NCI-H2227 (cell line): ENCODE results near the gene RHCG.

Source experiments
- DNase-seq: peaks from one replicate; lab custom pipeline; 2025; ENCODE audit not compliant: unreplicated experiment; lab: John Stamatoyannopoulos, UW

Gene RHCG

DNA sequence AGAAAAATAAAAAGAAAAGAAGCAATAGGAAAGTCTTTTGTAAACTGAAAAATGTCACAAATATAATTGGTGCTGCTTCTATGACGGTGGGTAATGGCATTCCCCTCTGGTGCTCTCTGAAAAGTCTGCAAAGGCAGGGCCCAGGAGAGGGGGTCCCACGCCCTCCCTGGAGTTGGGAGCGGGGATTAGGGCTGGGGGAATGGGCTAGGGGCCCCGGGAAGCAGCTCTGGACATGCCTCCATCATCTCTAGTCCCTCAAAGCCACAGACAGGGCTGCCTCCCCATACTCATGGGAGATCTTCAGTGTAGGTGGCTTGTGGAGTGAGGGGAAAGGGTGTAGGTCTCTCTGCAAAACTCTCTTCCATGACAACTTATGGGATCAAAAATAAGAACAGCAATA, 7.8 kb upstream of the RHCG start:
- DNase-seq, result no peak

DNA sequence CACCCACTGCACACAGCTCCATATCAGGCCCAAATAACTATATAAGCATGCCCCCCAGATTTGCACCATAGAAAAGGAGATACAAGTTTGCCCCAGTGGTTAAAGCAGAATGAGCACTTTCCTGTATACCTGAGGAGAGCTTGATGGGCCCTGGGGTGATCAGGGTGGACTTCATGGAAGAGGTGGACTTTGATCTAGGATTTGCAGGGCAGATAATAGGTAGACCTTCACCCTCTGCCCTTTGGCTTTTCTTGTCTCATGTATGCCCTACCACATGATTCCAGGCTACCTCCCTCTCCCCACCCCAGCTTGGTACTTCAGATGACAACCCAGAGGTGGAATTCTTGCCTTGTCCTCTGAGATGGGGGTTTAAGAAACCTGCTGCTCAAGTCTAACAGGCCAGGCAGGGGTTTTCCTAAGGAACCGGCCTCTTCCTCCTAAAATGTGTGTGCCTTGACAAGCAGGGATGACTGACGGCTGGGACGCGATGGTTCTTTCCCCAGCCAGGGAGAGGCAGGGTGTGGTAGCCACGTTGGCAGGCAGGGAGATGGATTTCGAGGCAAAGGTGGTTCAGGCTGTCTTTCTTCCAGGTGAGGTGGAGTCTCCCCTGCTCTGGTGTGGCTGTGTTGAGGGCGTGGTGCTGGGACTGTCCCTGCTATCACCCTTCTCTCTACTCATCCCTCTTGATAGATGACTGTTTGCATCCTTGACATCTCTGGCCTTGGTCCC, 6.6 kb upstream of the RHCG start:
- DNase-seq, result no peak

DNA sequence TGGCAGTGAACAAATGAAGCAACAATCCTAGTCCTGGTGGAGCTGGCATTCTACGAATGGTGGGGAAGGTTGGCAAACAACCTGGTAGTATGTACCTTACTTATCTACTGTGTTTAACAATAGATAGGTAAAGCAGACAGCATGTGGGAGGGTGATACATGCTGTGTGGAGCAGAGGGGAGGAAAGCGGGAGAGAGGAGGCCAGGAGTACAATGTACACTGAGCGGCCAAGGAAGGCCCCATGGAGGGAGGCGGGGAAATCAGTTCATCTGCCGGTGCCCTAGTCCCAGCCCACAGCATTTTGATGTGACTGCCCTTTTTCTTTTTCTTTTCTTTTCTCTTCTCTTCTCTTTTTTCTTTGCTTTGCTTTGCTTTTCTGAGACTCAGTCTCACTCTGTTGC, 5.3 kb upstream of the RHCG start:
- DNase-seq, result no peak

DNA sequence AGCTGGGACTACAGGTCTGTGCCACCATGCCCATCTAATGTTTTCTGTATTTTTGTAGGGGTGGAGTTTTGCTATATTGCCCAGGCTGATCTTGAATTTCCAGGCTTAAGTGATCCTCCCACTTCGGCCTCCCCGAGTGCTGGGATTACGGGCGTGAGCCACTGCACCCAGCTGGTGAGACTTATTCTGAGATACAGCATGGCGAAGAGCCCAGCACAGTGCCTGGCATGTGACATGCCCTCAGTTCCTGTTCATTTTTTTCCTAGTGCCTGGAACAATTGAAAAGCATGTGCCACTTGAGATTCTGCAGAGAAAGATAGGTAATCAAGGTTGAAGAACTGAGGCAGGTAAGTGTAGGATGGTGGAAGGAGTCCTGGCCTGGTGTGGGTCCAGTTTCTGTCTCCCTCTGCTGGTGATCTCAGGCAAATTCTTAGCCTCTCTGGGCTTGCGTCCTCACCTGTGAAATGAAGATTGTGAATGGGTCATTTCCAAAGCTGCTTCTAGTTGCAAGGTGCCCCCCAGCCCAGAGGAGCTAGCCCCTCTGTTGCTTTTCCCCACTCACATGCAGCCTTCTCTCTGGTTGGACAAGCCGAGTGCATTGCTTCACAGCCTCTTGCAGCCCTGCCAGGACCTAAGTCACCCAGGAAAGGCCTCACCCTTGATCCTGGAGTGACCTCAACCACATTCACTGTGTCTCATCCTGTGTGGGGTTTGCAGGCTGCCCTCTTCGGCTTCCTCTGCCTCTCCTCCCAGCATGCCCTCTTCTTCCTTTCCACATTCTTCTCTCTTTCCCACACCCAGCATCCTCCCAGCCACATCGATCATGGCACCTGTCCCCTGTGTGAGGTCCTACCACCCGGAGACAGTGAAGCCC, 4.3 kb upstream of the RHCG start:
- no peak for DNase-seq

DNA sequence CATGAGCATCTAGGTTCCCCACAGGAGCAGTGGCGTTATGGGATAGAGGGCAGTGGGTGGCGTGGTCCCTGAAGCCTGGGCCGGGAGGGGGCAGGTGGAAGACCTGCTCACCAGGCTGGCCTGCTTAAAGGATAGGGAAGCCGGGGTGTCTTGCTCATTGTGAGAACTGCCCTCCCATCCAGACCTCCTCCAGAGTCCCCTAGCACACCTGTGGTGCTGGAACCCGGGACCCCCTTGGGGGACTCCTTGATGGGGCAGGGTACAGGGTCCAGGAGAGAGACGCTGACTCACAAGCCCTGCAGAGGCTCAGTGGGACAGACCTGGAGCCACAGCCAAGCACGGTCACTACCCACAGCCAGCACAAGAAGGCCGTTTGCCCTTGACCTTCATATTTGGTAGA, 2.8 kb upstream of the RHCG start:
- DNase-seq, result no peak

DNA sequence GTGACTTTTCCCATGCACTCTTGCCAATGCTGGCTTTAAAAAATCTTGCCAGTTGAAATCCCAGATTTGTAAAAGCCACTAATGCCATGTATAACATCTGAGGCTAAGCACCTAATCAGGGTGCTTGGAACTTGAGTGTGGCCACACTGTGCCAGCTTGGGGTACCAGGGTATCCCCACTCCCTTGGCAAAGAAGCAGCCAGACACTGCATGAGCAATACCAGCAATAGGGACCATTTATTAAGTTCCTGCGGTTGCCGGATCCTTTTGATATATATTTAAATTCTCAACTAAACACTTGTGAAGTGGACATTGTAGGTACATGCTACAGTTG, 2.2 kb upstream of the RHCG start:
- no peak for DNase-seq

DNA sequence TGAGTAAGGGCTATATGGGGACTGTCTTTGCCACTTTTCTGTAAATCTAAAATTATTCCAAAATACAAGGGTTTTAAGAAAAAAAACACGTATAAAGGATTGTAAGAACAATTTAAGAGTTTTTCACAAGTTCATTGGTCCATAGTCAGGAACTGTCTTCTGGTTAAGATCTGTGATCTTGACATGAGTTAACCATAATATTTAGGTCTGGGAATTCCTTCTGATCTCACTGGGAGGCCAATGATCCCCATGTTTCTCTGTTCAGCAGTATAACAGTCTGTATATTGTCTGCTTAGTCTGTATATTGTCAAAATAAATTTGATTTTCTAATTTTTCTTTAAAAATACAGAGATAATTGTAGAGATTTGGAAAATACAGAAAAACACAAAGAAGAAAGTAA, 848 bp upstream of the RHCG start:
- no peak for DNase-seq

DNA sequence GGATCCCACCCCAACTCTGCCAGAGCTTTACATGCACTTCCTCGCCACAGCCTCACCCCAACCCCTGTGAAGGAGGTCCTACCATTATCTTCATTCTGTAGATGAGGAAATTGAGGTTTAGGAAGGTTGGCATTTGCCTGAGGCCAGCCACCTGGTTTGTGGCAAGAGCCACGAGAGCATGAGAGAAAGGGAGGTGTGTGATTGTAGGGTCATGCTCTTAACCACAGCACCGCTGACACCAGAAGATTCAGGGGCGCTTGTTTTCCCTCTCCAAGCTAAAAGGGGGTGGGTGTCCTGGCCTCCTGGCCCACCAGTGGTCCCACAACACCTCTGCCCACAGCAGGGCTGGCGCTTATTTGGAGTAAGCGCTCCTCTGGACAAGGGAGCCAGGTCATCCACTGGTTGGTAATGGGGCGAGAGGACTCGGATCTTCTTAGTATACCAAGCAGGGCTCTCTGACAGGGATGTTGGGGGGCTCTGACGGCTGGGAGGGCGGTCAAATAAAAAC, 691 bp downstream of the RHCG start:
- no peak for DNase-seq

DNA sequence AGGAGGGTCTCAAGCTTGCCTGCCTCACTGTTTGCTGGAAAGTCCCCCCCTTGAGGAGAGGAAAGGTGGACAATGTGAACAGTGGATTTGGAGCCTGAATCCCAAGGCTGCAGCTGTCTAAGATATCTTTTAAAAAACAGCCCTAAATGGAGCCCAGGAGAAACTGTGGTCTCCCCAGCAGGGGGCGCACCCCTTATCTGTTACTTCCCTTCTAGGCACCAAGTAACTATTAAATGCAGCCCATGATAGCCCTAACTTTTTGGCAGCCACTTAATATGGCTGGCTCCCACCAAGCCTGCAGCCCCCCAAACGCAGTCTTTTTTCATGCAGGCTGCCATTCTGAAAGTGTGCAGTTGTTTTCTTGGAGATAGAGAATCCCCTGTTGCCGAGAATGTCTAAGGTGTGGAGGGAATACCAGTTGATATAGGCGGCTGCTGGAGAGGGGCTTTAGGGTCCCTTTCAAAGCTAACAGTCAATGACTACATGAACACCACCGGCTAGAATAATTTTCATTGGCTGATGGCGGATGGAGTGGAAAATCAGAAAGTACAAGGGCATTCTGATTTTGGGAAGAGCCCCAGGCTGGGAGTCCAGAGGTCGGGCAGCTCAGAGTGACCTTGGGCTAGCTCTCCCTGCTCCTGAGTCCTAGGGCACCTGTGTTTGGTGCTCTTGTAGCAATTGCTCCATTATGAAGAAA, 1.3 kb downstream of the RHCG start:
- peak; percentile 1 for DNase-seq

DNA sequence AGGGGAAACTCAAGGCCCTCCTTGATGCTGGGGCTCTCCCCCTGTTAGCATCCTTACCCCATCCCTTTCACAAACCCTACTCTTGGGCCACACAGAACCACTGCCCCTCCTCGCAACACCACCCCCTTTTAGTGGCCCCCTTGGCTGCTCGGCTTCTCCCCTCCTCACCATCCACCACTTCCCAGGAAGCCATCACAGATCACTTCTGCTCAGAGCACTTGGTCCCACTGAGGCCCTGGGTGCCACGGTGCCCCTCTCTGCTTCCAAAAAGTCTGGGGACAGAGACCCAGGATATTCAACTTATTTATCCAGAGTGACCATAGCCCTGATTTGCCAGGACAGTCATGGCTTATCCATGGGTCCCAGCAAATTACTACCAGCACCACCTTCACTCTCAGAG, 2.4 kb downstream of the RHCG start:
- DNase-seq, result no peak

DNA sequence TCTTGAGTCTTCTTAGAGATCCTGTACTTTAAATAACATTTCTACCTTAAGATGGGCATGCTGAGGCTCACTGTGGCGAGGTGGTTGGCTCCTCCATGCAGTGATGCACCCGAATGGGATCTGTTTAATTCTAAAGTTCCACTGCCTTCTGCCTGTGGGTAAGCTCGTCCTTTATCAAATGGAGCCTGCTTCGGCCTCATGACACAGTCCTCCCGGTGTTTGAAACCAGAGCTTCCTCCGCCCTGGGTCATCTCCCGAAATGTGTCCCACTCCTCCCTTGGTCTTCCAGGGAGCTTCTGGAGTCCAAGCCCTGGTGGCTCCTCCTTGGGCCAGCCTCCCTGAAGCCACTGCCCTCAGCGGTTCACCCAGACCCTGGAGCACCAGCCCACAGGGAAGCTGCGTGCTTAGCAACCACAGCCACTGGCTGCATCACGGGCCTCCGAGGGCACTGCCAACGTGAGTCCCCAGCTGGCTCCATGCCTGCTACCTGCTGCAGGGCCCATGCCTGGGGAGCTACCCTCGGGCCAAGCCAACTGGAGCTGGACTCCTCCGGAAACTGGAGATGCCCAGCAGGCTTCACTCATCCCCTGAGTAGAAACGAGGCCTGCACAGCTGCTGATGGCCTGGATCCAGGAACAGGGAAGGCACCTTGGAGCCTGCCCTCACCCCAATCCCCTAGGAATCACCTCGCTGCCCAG, 3.3 kb downstream of the RHCG start:
- no peak for DNase-seq

DNA sequence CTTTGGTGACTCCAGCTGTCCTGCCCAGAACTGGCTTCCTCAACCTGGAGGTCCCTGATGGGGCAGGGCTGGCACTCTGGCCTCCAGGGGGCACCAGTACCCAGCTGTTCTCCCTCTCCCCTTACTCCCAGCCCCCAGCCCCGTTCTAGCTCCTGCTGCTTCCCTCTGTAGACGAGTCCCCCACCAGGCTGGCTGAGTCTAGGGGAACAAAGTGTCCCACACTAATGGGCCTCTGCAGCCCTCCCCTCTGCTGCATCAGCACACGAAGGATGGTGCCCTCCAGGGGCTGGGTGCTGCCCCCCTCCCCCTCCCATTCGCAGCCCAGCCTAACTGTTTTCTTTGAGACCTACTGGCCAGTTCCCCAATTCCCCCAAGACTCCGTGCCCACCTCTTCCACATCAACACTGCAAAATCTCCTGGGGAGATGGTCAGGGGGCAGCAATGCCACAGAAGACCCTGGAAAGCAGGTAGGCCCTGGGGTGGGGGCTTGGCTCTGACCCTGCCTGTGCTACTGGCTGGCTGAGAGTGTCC, 4.2 kb downstream of the RHCG start:
- peak; percentile 16 for DNase-seq

DNA sequence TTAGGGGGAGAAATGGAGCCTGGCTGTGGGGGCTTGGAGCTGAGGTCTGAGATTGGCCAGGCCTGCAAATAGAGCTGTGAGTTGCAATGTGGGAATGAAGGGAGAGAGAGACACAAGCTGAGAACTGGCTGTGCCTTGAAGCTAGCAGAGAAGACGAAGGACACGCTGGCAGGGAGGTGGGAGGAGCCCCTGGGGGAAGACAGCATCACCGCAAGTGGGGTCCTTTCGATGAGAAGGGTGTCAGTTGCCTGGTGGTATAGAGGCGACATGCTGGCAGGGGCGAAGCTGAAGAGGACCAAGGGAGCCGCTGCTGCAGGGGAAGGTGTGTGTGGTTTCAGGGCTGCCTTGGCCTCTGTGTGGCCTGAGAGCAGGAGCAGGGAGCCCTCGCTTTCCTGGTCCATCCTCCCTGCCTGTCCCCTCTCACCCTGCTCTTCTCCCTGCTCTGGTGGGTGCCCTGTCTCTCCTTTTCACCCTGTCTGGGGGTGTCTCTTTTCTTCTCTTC, 5.5 kb downstream of the RHCG start:
- DNase-seq, result no peak

DNA sequence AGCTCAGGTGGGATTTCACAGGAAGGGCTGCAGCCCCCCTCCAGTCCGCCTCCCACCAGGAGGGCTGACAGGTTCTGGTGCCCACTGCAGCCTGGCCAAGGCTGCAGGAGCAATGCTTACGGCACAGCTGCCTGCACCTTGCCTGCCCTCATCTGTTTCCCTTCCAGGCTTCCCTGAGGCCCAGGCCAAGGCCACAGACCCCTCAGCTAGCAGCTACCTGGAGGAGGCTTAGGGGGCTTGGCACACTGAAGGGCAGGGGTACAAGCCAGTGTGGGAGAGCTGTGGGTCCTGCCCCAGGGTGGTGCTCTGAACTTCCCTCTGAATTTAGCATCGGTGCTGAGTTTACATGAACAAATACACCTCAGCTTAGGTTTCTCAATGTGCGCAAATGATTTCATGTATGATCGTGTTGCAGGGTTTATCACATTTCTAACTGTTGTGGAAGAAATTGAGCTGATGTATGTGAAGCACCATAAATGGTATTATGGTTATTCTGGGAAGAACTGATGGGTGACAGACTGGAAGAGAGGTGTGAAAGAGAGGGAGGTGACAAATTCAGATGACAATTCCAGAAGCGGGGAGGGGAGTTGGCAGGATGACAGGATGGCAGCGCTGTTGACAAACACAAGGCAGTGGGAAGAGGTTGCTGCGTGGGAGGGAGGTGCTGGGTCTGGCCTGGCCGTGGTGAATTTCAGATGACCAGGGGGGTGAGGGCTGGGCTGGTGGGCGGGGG, 6.1 kb downstream of the RHCG start:
- DNase-seq, result no peak

DNA sequence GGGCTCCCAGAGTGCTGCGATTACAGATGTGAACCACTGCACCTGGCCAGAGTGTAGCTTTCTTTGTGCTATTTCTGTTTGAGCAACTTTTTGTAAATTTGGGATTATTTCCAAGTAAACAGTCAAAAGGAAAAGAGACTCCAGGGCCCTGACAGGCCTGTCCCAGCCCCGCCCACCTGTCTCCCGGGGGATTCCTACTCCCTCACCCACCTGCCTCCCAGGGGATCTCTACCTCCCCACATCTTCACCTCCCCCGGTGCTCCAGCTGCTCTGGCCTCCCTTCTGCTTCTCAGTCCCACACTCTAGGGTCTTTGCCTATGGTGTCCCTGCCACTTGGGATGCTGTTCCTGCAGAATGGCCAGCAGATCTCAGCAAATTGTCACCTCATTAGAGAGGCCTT, 7.0 kb downstream of the RHCG start:
- no peak for DNase-seq

DNA sequence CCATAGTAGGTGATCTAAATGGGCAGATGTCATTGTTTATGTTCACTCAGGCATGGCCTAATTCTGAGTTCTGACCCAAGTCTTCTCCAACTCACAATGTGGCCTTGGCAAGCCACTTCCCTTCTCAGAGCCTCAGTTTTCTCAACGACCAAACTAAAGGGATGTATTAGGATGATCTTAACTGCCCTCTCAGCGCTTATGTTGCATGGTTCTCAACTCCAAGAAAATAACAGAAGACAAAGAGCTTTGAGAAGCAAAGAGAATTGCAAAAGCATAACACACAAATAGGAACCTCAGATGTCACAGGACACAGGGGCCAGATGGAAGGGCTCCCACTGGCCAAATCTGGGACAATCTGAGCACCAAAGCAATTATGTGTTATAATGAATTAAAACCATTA, 8.6 kb downstream of the RHCG start:
- DNase-seq, result no peak

DNA sequence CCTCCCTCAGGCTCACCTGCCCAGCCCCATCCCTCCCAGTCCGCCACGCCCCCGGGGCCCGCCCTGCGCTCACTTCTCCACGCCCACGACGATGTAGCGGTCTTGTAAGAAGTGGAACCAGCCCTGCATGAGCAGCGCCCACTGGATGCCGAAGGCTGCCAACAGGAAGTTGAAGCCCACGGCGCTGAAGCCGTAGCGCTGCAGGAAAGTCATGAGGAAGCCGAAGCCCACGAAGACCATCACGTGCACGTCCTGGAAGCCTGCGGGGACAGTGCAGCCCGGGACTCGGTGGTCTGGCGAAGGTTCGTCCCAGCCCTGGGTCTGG, 9.7 kb downstream of the RHCG start:
- no peak for DNase-seq

DNA sequence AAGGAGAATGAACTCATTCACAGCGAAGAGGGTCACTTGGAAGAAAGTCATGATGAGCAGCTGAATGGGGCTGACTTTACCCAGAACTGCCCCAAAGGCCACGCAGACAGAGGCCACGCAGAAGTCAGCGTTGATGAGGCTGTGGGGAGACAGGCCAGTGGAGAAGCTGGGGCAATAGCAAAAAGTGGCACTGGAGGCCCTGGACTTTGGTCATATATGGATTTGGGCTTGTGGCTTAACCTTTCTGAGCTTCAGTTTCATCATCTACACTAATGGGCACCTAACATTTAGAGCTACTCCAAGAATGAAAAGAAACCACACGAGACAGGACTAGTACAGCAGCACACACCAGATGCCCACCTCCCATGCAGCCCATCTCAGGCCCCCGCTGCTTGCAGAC, 13.3 kb downstream of the RHCG start:
- no peak for DNase-seq

DNA sequence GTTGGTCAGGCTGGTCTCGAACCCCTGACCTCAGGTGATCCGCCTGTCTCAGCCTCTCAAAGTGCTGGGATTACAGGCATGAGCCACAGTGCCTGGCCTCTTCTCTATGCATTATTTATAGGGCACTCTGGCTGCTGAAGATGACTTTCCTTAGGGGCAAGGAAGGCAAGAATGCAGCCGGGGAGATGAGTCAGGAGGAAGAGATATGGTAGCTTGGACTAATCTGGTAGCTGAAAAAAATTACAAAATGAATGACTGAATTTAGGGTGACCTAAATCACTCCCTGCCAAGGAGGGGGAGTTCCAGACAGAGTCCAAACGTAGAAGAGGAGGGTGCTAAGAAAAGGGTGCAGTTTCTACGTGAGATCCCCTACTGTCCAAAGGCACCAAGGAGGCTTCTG, 14.2 kb downstream of the RHCG start:
- no peak for DNase-seq

DNA sequence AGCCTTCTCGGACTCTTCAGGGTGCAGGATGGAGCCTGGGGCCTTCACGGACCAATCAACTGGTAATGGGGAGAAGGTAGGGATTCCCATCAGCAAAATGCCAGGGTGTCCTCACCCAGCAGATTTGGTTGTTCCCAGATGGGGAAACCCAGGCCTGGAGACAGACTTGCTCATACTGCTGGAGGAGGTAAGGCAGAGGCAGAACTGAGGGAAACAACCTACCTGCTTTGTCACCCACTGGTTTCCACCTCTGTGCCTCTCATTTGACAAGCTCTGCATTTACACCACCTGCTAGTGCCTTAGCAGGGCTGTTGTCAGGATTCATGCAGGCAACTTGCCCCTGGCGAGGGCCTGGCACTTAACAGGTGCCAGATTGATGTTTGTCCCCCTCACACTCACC, 15.9 kb downstream of the RHCG start:
- DNase-seq, result no peak
